EH (cell line): ENCODE measurements around the gene TXNRD1.
A peak's percentile ranks its signal among the peaks of the same experiment; 100 is the strongest.

Source experiments
- DNase-seq: peaks from one replicate; pipeline ENCODE4 v3.0.0-alpha.2; 2015; ENCODE audit warnings: low read depth

TXNRD1 gene

GRCh38 chr12:104280717-104281458 is 65.3 kb downstream of the TXNRD1 start:
- peak; percentile 96 for DNase-seq

GRCh38 chr12:104281636-104282035 is 66.1 kb downstream of the TXNRD1 start:
- DNase-seq, result peak; percentile 72

DNA sequence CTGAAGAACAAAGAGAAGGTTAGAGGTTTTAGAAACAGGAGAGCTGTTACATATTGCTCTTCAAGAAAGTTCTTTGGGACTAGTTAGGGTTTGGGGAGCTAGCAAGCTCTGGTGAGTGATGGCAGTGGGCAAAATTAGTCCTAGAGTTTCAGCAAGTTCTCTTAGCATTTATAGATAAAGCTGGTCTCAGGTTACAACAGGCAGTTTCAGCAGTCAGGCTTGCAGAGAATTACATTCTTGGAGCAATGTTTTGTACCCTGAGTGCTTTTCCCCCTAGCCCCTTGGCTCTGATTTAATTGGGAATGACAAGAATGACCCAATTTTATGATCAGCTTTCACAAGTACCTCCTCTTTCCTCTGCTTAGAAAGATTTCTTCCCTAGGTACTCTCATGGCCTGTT is 66.5 kb downstream of the TXNRD1 start:
- DNase-seq, result peak; percentile 83

DNA sequence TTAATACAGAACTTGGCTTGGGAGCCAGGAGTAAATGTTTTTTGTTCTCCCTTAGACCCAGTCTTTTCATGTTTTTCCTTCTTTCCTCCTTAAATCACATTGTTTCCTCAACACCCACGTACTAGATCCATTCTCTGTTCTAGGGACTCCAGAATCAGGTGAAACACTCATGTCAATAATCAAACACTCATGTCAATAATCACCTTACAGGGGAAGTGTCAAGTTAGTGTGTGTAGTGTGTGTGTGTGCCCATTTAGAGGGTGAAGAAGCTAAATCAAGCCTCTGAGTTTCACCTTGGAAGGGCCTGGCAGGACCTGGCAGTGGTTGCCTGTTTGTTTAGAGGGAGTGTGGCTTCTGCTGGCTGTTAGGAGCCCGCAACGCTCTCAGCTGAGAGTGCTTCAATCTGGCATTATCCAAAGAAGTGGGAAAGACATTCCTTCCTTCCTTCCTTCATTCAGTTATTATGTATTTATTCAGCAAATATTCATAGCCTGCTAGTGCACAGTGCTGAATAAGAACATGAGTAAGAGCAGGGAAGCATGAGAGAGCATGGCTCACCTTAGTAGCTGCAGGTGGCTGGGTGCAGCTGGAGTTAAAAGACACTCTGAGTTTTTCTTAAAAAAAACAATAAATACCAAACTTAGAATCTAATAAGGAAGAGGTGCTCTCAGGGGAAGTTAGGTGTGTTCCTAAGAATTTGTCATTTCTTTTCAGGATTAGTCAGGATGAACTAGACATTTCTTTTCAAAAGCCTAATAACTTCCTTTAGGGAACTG is 70.3 kb downstream of the TXNRD1 start:
- peak; percentile 55 for DNase-seq

DNA sequence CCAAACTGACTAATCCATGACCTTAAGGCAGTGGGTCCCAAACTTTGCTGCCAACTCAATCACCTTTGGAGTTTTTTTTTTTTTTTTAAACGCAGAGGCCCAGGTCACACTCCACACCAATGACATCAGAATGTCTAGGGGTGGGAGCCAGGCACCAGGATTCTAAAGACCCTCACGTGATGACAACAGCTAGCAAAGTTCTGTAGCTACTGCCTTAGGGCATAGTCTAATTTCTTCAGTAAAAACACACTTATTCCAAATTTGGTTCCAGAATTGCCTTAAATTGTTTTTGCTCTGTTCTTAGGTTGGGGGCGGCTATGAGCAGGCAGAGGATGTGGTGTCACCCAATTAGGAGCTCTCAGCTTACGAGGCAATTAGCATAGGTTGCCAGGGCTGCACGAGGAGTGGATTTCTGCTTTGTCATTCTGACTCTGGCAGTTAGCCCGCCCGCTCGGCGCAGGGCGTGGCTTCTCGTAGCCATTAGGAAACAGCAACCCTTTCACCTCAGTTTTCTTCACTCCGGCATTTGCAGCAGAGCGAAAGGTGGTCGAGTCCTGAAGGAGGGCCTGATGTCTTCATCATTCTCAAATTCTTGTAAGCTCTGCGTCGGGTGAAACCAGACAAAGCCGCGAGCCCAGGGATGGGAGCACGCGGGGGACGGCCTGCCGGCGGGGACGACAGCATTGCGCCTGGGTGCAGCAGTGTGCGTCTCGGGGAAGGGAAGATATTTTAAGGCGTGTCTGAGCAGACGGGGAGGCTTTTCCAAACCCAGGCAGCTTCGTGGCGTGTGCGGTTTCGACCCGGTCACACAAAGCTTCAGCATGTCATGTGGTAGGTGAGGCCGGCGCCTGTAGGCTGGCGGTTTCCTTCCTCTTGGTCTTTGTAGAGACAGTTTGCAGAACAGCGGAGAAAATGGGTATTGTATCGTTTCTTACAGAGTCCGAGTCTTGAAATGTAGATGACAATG is 71.2 kb downstream of the TXNRD1 start:
- peak; percentile 99 for DNase-seq

- peak; percentile 84 for DNase-seq
Measured at GRCh38 chr12:104288635-104289274, 73.2 kb downstream of the TXNRD1 start.

DNA sequence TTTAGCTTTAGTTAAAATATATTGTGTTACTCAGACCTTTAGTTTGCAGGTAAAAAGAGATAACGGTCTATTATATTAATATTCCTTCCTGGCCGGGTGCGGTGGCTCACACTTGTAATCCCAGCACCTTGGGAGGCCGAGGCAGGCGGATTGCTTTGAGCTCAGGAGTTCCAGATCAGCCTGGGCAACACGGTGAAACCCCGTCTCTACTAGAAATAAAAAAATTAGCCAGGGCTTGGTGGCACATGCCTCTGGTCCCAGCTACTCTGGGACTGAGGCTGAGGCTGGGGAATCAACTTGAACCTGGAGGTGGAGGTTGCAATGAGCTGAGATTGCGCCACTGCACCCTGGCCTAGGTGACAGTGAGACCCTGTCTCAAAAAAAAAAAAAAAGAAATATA is 74.7 kb downstream of the TXNRD1 start:
- DNase-seq, result peak; percentile 22

GRCh38 chr12:104290855-104291254 is 75.3 kb downstream of the TXNRD1 start:
- DNase-seq, result peak; percentile 15

DNA sequence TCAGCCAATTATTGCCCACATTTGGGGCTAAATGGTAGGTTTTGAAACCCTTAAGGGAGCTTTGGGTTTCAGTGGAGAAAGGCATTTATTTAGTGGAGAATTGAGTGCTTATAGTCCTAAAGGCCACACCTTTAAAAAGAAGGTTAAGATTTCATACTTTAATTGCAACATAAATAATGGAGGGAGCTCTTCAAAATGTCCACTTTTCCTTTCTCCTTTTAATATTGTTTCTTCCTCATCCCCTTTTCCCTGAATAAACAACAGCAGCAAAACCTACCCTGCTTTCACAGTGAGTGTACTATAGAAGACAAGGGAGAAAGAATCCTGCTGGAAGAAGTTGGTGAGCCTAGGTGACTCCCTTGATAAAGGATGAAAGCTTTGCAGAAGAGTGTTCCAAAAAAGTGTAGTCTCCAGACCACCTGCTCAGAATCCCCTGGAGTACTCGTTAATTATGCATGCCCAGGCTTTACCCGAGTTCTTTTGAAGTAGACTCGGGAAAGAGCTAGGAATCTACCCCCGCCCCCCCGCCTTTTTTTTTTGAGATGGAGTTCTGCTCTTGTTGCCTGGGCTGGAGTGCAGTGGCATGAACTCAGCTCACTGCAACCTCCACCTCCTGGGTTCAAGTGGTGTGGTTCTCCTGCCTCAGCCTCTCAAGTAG is 76.4 kb downstream of the TXNRD1 start:
- peak; percentile 10 for DNase-seq

GRCh38 chr12:104292872-104293794 is 77.6 kb downstream of the TXNRD1 start:
- DNase-seq, result peak; percentile 60

DNA sequence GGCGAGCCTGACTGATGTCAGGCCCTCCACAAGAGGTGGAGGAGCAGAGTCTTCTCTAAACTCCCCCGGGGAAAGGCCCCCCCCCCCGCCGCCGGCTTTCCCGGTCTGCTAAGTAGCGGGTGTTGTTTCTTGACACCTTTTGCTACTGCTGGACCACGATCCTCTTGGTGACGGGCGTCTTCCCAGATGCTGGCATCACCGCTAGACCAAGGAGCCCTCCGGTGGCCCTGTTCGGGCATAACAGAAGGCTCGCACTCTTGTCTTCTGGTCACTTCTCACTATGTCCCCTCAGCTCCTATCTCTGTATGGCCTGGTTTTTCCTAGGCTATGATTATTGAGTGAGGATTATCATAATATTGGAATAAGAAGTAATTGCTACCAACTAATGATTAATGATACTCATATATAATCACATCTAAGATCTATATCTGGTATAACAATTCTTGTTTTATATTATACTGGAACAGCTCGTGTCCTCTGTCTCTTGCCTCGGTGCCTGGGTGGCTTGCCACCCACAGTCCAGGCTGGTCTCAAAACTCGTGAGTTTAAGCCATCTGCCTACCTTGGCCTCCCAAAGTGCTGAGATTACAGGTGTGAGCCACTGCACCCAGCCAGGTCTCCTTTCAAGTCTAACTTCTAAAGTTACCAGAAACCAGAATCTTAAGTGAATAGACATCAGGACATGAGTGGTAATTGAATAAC is 78.7 kb downstream of the TXNRD1 start:
- peak; percentile 68 for DNase-seq

- peak; percentile 23 for DNase-seq
Measured at GRCh38 chr12:104294927-104295668, 79.5 kb downstream of the TXNRD1 start.

DNA sequence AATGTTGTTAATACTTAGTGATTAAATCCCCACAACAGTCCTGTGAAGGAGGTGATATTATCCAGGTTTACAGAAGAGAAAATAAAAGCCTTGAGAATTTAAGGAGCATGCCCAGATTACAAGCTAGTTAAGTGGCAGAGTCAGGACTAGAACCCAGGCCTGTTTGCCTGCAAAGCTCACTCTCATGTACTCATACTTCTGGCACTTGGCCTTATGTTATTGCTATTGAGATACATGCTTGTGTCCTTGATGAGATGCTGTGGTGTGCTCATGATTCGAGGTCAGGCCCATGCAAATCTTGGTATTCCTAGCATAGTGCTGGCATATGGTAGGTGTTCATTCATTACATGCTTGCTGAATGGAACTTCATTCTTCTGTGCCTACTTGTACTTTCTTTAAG is 80.4 kb downstream of the TXNRD1 start:
- peak; percentile 51 for DNase-seq

- DNase-seq, result peak; percentile 3
Measured at GRCh38 chr12:104296718-104297117, 81.1 kb downstream of the TXNRD1 start.

DNA sequence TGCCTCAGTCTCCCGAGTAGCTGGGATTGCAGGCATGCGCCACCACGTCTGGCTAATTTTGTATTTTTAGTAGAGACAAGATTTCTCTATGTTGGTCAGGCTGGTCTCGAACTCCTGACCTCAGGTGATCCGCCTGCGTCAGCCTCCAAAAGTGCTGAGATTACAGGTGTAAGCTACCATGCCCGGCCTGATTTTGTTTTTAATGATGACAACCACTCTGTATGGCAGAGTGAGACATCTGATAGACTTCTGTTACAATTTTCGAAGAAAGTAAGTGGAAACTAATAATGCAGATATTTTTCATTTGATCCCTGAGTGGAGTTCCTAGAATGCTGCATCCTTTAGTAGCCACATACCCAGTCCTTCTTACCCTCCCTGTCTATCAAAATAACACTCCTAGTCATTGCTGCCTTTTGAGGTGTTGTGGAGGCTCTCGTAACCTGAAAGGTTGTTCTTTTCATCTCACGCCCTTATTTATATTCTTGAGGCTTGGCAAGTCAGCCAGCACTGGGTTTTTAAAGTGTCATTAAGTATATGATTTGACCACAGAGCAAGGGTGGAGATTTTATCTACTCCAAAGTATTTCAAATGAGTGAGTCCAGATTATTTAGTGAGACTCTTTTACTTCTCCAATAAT is 82.0 kb downstream of the TXNRD1 start:
- peak; percentile 54 for DNase-seq

- peak; percentile 59 for DNase-seq
Measured at GRCh38 chr12:104299842-104300481, 84.4 kb downstream of the TXNRD1 start.

DNA sequence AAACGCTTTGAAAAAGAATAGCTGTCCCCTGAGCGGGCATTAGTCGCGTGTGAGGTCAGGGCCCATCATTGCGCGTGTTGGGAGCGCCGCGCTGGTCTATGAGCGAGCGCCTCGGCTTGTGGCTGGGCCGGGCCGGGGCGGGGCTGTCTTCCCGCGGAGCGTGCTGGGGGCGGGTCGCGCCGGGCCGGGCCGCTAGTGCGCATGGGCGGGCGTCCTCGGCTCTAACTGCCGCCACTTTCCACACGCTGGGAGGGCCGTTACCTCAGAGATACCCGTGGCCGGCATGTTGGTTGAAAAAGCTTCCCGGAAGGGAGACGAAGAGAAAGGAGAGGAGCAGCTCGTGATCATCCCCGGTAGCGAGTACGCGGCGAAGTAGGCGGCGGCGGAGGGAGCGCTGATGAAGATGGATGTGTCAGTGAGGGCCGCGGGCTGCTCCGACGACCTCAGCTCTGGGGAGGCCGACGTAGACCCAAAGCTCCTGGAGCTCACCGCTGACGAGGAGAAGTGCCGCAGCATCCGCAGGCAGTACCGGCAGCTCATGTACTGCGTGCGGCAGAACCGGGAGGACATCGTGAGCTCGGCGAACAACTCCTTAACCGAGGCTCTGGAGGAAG is 88.1 kb downstream of the TXNRD1 start, which contains the start of gene EID3:
Gene EID3, plus strand, starts transcription at position 202 of the 614 bp plus-strand sequence. Its CDS starts 196 bp downstream, at position 398.
- peak; percentile 89 for DNase-seq
